NCI-H345 treated with DMSO at 0.1 percent for 48 hours (cell line): ENCODE measurements around the gene PTPRD.
A peak's percentile ranks its signal among the peaks of the same experiment; 100 is the strongest.

Experiments used
- DNase-seq: peaks from one replicate; lab custom pipeline; 2025; ENCODE audit not compliant: unreplicated experiment; lab: John Stamatoyannopoulos, UW

Gene PTPRD

GRCh38 chr9:10204276-10204675 is 408.5 kb downstream of the PTPRD start:
- DNase-seq = no peak

- peak; percentile 30 for DNase-seq
These were observed 439.2 kb downstream of the PTPRD start for GRCh38 chr9:10173561-10173960.

GRCh38 chr9:10172476-10172875 is 440.3 kb downstream of the PTPRD start:
- DNase-seq = no peak

GRCh38 chr9:10168241-10168640 is 444.6 kb downstream of the PTPRD start:
- peak; percentile 47 for DNase-seq

GRCh38 chr9:10148796-10149195 is 464.0 kb downstream of the PTPRD start:
- DNase-seq = no peak

- no peak for DNase-seq
These were observed 466.1 kb downstream of the PTPRD start for GRCh38 chr9:10146517-10147331.

GRCh38 chr9:10144355-10144754 is 468.4 kb downstream of the PTPRD start:
- no peak for DNase-seq

GRCh38 chr9:10135553-10135952 is 477.2 kb downstream of the PTPRD start:
- no peak for DNase-seq

- DNase-seq = no peak
These were observed 478.5 kb downstream of the PTPRD start for GRCh38 chr9:10134266-10134665.

- DNase-seq = no peak
These were observed 482.6 kb downstream of the PTPRD start for GRCh38 chr9:10130061-10130675.

GRCh38 chr9:10127867-10128266 is 484.9 kb downstream of the PTPRD start:
- DNase-seq = no peak

GRCh38 chr9:10112798-10113197 is 500.0 kb downstream of the PTPRD start:
- DNase-seq = no peak

- no peak for DNase-seq
These were observed 500.7 kb downstream of the PTPRD start for GRCh38 chr9:10112070-10112469.

GRCh38 chr9:10108815-10109214 is 504.0 kb downstream of the PTPRD start:
- DNase-seq = no peak

GRCh38 chr9:10104774-10105173 is 508.0 kb downstream of the PTPRD start:
- DNase-seq = no peak

GRCh38 chr9:10095208-10095607 is 517.6 kb downstream of the PTPRD start:
- DNase-seq = no peak

- DNase-seq = no peak
These were observed 518.2 kb downstream of the PTPRD start for GRCh38 chr9:10094563-10094962.

- DNase-seq = no peak
These were observed 532.8 kb downstream of the PTPRD start for GRCh38 chr9:10080012-10080411.

- no peak for DNase-seq
These were observed 533.4 kb downstream of the PTPRD start for GRCh38 chr9:10079284-10079964.

- DNase-seq = no peak
These were observed 541.2 kb downstream of the PTPRD start for GRCh38 chr9:10071579-10071978.

GRCh38 chr9:10062629-10063395 is 550.0 kb downstream of the PTPRD start:
- no peak for DNase-seq
